HG03060 (cell line): ENCODE measurements around the gene TMEM229B.

ENCODE experiments used
- ATAC-seq: cut with Tn5 transposase; IDR thresholded peaks from one replicate; pipeline ENCODE4 v1.9.1; 2021; ENCODE audit warnings: low read depth, moderate number of reproducible peaks; ENCODE audit not compliant: unreplicated experiment

The TMEM229B gene

GRCh38 chr14:67487937-67488893 lies at the start of gene TMEM229B:
TSS of gene TMEM229B (minus strand) at chr14:67488721. CDS start at chr14:67473923, 14,798 bp downstream.
- peak; percentile 67 for ATAC-seq

GRCh38 chr14:67537736-67538135 lies 49.2 kb upstream of the TMEM229B start:
- no peak for ATAC-seq

- ATAC-seq: no peak
Measured at GRCh38 chr14:67536087-67536486, 47.6 kb upstream of the TMEM229B start.

DNA sequence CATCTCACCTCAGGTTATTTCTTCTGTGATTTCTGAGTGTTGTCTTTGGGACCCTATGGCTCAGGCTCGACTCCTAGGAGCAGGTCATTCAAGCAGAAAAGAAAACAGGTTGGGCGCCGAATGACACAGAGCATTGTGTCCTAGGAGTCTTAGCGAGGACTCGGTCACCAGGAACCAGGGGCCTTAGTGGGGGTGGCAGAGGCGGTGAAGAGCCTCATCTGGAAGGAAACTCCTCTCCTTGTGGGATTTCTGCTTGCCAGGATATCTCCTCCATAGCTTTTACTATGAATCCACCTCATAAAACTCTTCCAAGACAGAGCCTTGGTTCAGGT lies 45.2 kb upstream of the TMEM229B start:
- ATAC-seq: no peak

GRCh38 chr14:67532998-67533753 lies 44.7 kb upstream of the TMEM229B start, which contains the start of gene PLEKHH1:
TSS of gene PLEKHH1 (plus strand) at chr14:67533290. CDS start at chr14:67541868, 8,578 bp downstream.
- ATAC-seq: no peak

- ATAC-seq: no peak
Measured at GRCh38 chr14:67532606-67532997, 44.1 kb upstream of the TMEM229B start.

- no peak for ATAC-seq
Measured at GRCh38 chr14:67529947-67530935, 41.7 kb upstream of the TMEM229B start.

GRCh38 chr14:67528276-67528675 lies 39.8 kb upstream of the TMEM229B start:
- ATAC-seq: no peak

- no peak for ATAC-seq
Measured at GRCh38 chr14:67527756-67528155, 39.2 kb upstream of the TMEM229B start.

- ATAC-seq: no peak
Measured at GRCh38 chr14:67526676-67527459, 38.3 kb upstream of the TMEM229B start.

GRCh38 chr14:67526181-67526580 lies 37.7 kb upstream of the TMEM229B start:
- no peak for ATAC-seq

DNA sequence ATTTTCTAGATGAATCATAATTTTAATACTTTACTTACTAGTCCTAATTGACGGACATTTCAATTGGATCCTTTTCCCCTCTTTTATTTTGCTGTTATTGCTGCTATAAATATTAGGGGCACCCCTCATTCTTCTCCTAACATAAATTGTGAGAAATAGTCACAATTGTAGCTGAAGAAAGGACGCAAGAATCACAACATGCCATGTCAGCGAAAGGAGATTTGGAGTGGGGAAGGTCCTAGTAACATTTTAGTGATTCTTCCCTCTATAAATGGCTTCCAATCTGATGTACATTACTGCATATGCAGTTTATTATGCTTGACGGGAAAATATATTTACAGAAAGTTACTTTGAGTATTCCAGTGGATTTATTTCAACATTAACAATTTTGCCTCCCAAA lies 36.9 kb upstream of the TMEM229B start:
- no peak for ATAC-seq

- ATAC-seq: no peak
Measured at GRCh38 chr14:67524634-67524963, 36.1 kb upstream of the TMEM229B start.

- ATAC-seq: no peak
Measured at GRCh38 chr14:67523764-67524633, 35.5 kb upstream of the TMEM229B start.

DNA sequence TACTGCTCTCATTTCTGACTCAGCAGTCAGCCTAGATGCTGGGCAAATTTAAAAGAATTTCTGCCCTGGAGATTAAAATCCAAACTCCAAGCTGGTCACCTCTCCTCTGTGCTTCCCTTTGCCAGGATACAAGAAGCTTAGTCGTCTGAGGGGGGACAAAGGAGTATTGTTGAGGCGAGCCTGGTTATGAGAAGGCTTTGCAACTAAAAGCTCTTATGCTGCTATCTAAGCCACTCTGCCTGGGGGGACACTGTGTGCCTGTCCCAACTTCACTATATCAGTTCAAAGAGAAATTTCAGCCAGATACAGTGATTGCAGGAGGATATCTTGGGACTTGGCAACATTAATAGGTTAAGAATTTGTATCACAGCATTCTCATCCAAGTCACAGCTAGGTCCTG lies 33.7 kb upstream of the TMEM229B start:
- no peak for ATAC-seq

GRCh38 chr14:67520482-67520881 lies 32.0 kb upstream of the TMEM229B start:
- no peak for ATAC-seq

DNA sequence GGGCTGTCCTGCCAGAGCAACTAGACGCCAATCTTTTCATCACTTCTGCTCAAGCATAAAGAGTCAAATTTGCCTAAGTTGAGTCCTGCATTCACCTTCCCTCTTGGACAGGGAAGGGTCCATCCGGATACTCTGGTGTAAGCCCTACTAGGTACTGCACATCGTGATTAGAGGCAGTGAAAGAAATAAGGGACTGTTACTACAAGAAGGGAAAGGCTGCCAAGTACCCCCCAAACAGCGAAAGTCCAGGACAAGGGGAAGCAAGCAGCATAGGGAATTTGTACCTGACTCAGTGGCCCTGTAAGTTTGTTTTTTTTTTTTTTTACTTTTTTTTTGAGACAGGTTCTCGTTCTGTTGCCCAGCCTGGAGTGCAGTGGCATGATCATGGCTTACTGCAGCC lies 30.9 kb upstream of the TMEM229B start:
- no peak for ATAC-seq

DNA sequence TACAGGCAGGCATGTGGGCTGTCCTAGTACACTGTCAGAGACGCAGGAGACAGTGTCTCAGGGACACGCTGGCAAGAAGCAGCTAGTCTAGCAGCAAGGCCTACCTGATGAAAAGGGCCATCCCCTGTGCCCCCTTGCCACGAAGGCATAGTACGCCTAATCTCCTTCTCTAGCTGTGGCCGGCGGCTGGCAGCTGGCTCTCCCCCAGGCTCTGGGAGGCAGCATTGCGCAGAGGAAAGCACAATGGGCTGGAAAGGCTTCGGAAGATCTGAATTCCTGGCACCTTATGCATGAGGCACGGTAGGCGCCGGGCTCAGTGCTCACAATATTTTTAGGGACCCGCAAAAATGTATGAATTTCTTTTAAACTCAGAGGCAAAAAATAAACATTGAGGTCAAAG lies 28.6 kb upstream of the TMEM229B start:
- no peak for ATAC-seq

DNA sequence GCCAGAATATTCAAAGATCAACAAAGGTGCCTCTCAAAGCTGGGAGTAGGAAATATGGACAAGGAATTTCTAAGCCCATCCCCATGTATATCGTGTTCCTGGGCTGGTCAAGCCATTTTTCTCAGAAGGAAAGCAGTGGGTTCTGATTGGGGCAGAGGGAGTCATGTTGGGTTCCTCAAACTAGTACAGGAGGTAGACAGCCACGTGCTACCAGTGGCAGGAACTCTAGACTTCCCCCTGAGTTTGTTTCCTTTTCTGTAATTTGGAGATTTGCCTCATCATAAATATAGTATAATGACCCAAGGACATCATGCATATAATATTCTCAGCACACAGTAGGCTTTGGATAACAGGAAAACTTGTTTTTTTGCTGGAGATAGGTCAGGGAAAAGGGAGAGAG lies 28.2 kb upstream of the TMEM229B start:
- ATAC-seq: no peak
